HG03108 (cell line): ENCODE results near the gene HMX2.

Source experiments
- ATAC-seq: cut with Tn5 transposase; IDR thresholded peaks from one replicate; pipeline ENCODE4 v1.9.1; 2021; ENCODE audit warnings: moderate library complexity; ENCODE audit not compliant: unreplicated experiment

The HMX2 gene

DNA sequence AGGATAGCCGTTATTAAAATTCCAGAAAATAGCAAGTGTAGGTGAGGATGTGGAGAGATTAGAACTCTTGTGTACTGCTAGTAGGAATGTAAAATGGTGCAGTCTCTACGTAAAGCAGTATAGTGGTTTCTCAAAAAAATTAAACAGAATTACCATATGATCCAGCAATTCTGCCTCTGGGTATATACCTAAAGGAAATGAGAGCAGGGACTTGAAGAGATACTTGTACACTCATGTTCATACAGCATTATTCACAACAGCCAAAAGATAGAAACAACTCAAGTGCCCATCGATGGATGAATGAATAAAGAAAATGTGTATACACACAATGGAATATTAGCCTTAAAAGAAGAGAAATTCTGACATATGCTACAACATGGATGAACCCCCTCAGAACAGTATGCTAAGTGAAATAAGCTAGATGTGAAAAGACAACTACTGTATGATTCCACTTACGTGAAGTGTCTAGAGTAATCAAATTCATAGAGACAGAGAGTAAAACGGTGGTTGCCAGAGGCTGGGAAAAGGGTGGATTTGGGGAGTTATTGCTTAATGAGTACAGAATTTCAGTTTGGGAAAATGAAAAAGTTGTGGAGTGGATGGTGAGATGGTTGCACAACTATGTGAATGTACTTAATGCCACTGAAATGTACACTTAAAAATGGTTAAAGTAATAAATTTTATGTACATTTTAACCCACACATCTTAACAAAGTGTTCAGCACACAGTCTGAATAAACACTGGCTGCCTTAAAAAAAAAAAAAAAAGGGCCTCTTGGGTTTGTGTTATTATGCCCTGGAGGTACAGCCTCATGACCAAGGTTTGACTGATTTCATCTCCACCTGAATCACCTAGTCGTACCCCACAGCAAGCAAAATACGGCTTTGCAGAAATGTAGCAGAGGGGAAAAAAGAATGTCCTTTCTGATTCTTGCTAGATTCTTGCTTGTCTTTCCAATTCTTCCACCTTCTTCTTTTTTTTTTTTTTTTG, 32.5 kb downstream of the HMX2 start:
- no peak for ATAC-seq

DNA sequence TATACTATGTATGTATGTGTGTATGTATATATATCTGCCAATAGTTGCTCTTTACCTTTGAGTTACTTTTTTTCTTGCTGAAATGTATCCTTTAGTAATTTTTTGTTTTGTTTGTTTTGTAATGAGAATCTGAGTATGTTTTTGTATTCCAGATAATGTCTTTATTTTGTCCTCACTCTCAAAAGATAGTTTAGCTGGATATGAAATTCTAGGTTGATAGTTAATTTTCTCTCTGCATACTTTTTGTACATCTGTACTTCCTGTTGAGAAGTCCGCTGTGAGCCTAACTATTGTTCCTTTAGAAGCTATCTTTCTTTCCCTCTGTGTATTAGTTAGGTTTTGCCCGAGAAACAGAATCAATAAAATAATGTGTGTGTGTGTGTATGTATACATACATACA, 35.8 kb downstream of the HMX2 start:
- no peak for ATAC-seq

DNA sequence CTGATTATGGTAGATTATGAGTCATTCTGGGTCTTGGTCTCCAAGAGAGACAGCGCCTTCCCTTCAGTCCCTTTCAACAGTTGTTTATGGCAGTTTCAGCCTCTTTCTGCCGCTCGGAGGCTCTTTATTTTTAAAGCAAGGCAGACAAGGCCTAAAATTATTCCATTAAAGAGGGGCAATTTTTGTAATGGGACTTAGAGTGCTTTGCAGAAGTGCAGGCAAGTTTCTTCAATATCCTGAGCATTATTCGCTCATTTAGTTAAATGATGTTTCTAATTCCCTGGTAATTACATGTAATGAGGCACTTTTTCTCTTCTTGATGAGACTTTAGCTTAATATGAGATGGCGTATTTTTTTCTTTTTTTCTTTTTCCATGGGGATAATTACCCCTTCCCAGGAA, 39.8 kb downstream of the HMX2 start:
- ATAC-seq: no peak

DNA sequence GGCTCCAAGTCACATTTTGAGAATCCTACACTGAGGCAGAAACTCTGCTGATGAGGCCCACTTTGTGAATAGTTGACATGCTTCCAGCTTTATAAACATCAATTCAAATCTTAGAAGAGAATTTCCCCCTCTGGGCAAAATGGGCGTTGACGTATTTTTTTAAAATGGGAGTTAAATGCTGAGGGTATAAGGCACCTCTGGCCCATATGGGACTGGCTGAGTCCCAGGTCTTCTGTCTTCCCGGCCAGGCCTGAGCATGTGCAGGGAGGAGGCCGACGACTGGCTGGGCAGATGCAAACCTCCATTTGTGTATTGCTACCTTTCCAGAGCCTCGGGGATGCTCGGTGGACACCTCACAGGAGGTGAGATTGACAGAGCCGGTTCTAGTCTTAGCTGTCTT, 44.0 kb downstream of the HMX2 start:
- no peak for ATAC-seq

DNA sequence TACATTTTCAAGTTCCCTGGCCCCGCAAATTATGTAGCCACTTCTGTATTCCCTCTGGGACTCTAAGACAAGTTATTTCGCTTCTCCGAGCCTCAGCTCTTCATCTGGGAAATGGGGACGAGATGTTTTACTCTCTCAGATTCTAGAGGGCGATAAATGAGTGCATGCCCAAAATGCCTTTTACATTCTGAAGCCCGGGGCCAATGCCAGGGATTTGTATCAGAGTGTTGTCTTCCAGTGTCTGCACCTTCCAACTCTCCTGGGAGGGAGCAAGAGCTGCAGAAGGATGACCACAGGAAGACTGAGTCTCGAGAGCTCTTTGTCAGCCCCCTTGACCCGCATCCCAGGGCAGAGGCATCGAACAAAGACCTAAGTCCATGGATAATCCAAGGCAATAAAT, 46.1 kb downstream of the HMX2 start:
- ATAC-seq: no peak
